HG03442 (cell line): Measurements from ENCODE around the gene MEGF11.

Source experiments
- ATAC-seq: cut with Tn5 transposase; IDR thresholded peaks from one replicate; pipeline ENCODE4 v1.9.1; 2021; ENCODE audit warnings: mild to moderate bottlenecking, moderate library complexity; ENCODE audit not compliant: unreplicated experiment

MEGF11 gene

GRCh38 chr15:65925338-65925737, 328.2 kb downstream of the MEGF11 start:
- no peak for ATAC-seq

DNA sequence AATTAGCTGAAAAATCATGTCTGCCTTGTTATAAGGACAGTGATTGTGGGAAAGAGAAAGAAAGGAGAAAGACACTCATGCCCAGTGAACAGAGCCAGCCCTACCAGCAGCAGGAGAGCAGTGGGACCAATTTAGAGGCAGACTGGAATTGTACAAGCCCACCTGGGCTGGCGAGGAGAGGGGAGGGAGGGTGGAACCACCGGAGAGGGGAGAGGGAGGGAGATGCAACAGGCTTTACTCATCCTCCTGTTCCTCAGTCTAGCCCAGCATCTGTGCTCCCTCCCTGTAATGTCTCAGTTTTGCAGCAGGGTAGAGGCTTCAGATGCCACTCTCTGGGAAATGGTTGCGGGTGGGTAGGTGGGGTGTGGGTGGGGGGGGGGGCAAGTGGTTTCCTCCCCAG, 329.5 kb downstream of the MEGF11 start:
- no peak for ATAC-seq

- no peak for ATAC-seq
These were observed 330.3 kb downstream of the MEGF11 start for GRCh38 chr15:65923264-65923663.

GRCh38 chr15:65922621-65923020, 330.9 kb downstream of the MEGF11 start:
- ATAC-seq = no peak

DNA sequence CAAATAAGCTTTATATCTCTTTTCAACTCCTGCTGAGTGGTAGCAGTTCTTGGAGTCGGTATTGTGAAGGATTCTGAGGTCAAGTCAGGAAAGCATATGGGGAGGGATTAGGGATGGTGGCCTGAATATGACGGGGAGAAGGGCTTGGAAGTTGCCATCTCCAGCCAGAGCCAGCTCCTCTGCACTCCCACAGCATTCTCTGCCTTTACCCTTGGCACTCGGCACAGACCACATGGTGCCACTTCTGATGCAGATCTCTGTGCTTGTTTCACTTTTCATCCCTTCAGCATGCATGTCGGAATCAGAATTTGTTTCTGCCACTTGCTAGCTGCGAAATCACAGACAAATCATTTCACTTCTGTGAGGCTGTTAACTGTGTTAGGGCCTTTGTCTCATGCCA, 331.8 kb downstream of the MEGF11 start:
- ATAC-seq = no peak

GRCh38 chr15:65920825-65921309, 332.7 kb downstream of the MEGF11 start:
- ATAC-seq = no peak

GRCh38 chr15:65920121-65920520, 333.4 kb downstream of the MEGF11 start:
- ATAC-seq = no peak

- no peak for ATAC-seq
These were observed 334.2 kb downstream of the MEGF11 start for GRCh38 chr15:65919353-65919752.

DNA sequence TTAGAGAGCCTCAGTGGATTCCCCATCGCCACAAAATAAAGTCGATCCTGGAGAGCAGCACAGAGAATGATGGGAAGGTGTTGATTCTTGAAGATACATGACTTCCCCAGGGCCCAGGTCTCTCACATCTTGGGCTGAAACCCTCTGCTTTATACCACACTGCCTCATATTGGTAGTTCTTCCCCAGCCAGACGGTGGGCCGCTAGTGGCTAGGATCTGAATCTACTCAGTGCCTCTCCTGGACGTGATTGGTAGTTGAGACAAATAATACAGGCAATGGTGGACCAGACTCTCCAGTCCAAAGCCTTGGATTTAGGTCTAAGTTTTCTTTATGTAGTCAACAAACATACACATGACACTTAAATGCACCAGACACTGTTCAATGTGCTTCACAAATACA, 334.6 kb downstream of the MEGF11 start:
- no peak for ATAC-seq

DNA sequence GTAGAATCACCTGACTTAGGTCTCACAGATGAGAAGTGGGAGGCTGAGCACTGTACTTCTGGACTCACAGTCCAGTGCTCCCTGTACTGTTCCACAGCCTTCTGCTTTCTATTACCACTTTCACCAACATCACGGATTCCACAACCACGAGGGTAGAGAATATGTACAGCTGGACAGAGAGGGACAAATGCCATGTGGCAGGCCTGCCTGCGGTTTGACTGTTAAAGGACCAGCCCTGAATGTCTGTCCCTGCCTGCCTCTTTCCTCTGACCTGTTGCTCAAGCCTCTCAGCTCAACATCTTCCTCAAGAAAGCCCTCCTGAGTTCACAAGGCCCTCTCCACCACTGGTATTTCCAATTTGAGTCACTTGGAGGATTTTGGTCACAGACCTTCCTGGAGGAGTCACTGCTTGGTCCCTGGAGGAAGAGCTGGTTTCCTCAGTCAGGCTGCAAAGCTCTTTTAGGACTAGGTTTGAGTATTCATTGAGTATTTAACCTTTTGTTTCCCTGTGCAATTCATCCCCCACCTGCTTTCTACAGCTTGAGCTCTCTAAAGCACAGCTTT, 335.1 kb downstream of the MEGF11 start:
- no peak for ATAC-seq

DNA sequence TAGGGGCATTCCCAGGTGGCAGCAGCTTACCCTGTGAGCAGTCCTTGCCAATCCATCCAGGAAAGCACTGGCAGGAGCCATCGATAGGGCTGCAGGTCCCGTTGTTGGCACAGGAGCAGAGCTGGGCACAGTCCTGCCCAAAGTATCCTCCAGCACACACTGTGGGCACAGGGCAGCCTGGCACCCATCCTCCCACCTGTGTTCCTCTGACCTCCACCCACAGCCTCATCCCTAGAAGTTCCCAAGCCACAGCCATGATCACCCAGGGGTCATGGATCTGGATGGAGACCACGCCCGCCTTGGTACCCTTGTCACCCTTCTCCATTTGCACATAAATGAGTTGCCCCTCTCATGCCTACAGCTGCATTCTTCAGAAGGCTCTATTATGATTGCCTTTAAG, 335.6 kb downstream of the MEGF11 start:
- no peak for ATAC-seq

DNA sequence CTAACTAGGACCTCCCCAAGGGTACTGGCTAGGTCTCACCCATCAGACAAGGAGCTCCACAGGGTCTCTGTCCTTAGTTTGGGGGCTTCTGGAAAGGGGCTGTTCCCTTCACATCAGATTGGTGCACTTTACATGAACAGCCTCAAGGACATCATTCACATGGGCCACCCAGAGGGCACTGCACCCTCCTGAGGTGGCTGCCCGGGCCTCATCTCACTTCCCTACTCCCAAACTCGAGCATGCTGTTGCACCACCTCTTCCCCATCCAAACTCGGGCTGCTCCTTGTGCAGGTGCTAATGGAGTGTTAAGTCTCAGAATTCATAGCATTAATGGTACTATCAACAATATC, 336.2 kb downstream of the MEGF11 start:
- peak; percentile 8 for ATAC-seq

GRCh38 chr15:65916664-65917406, 336.7 kb downstream of the MEGF11 start:
- ATAC-seq = peak; percentile 58

DNA sequence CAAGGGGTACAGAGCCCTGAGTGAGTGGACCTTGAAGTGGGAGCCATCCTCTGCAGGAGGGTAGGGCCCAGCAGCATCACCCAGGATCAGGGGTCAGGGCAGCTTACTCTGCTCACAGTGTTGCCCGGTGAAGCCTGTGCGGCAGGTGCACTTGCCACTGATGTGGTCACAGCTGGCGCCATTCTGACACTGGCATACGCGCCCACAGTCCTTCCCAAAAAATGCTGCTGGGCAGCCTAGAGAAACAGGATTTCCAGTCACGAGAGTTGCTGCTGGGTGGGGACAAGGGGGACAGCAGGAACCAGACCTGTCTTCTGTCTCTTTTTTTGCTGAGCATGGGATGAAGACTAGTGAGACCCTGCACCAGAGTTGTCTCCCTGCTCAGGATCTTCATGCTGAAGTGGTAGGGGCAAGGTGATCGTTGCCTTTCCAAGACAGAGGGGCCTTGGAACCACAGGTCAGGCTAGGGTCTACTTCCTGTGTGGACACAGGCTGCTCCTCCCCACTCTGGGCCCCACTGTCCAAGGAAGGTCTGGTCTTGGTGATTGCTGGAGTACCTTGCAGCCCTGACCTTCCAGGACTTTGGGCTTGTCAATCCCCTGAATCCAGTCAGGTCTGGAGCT, 337.4 kb downstream of the MEGF11 start:
- ATAC-seq = no peak

GRCh38 chr15:65914981-65915925, 338.3 kb downstream of the MEGF11 start:
- no peak for ATAC-seq

DNA sequence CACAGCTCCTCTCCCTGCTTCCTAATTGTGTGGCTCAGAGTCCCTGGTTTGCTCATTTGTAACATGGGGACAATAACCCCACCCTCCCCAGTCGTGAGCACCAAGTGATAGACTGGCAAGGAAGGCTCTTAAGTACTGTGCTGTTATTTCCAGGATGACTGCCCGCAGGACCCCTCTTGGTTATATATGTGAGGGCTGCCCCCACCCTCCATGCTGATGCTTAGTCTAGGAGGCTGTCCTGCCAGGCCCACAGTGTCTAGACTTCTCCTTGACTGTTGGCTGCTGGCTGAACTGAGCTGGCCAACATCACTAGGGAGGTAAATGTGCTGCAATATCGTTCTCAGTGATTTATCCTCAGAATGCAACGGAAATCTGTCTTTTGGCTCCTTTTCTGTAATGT, 339.2 kb downstream of the MEGF11 start:
- ATAC-seq = no peak

- ATAC-seq = no peak
These were observed 339.8 kb downstream of the MEGF11 start for GRCh38 chr15:65913631-65914199.

GRCh38 chr15:65912235-65912634, 341.3 kb downstream of the MEGF11 start:
- ATAC-seq = no peak

DNA sequence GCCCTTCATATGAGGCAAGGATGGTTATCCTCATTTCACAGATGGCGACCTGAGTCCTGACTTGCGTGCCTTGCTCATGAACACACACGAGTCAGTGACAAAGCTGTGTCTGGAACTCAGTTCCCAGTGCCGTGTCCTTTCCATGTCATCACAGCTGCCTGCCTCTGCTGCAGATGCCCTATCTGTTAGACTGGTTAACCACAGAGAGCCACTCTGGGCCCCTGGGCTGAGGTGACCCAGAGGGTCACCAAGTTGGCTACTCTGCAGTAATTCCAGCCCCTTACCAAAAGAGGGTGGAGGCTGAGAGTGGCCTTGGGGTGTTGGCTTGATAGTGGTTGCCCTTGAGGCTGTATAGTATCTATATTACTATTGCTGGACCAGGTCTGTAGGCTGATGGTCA, 343.2 kb downstream of the MEGF11 start:
- no peak for ATAC-seq

- no peak for ATAC-seq
These were observed 343.7 kb downstream of the MEGF11 start for GRCh38 chr15:65909831-65910230.

DNA sequence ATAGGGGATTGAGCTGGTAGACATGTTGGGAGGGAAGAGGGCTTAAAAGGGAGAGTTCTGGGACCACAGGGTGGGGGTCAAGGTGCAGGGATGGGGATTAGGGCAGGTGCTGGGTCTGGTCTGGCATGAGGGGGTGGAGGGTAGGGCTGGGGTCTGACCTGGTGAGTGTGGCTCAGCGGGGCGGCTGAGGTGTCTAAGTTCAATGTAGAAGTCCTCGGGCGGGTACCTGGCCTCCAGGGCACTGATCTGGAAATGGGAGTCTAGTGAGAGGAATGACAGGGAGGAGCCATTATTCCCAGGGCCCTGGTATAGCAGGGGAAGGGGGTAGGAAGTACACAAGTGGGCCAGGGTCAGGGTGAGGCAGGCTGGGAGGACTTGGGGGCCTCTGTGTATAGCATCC, 344.7 kb downstream of the MEGF11 start:
- no peak for ATAC-seq
